Stimulated activated CD4-positive, alpha-beta T cell treated with anti-CD3 and anti-CD28 coated beads, TNF-alpha, amount 100 ng/mL, for 48 hours (primary cell): ENCODE results near the gene GABRB1.

Experiments used
- DNase-seq, 3 donors: peaks; one replicate each; pipeline ENCODE4 v3.0.0-alpha.2; 2020; ENCODE audit warnings: low read depth in 3 of 3

The GABRB1 gene

DNA sequence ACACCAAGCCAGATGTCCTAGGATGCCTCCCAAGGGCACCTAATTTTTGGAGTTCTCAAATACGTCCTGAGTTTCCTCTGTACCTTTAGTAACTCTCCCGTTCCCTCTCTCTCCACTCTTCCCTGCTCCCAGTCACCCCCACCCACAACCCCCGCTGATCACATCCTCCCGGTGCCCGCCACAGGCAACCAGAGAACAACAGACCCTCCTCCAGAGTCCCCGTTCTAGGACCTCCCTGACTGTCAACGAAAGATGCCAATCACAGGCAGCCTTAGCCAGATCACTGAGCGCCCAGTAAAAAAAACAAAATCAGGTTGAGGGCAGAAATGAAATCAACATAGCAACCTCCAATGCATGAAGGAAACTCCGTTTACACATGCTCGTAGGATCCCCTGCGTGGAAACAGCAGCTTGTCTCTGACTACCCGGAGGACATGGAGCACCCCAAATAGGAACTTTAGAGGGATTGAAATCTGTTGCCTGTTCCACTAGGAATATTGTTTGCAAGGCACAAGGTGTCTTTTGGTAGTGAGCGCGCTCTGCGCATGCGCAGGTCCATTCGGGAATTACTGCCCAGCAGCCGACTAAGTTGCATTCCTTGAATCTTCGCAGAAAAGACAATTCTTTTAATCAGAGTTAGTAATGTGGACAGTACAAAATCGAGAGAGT lies at the start of gene GABRB1:
Gene GABRB1 (plus strand): TSS at position 557 of the 668 bp plus-strand sequence.
- DNase-seq = no peak

- no peak for DNase-seq
Observed at GRCh38 chr4:46984781-46985180, 46.6 kb upstream of the GABRB1 start.

DNA sequence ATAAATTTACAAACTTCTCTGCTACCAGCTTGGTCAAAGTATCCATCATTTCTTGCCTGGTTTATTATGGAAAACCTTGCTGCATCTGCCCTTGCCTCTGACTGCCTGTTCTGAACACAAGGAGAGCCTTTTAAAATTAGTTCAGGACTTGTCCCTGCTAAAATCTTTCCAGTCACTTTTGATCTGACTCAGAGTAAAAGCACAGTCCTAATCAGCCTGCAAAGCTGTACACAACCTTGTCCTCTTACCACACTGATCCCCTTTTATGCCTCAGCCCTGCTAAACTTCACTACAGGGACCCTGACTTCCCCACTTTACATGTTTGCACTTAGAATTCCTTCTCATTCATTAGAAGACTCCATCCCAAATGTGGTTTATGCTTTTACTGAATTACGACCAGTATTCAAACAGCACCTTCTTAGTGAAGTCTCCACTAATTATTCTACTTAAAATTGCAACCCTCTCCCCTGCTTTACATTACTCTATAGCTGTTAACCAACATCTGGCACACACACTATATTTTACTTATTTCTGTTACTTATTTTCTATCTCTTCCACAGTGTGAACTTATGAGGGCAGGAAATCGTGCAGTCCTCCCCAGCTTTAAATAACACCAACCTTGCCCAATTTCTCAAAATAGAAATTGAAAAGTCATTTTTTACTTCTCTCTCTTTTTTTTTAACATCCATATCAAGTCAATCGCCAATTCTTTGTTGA lies 44.3 kb upstream of the GABRB1 start:
- no peak for DNase-seq

GRCh38 chr4:46992338-46992737 lies 39.0 kb upstream of the GABRB1 start:
- no peak for DNase-seq

DNA sequence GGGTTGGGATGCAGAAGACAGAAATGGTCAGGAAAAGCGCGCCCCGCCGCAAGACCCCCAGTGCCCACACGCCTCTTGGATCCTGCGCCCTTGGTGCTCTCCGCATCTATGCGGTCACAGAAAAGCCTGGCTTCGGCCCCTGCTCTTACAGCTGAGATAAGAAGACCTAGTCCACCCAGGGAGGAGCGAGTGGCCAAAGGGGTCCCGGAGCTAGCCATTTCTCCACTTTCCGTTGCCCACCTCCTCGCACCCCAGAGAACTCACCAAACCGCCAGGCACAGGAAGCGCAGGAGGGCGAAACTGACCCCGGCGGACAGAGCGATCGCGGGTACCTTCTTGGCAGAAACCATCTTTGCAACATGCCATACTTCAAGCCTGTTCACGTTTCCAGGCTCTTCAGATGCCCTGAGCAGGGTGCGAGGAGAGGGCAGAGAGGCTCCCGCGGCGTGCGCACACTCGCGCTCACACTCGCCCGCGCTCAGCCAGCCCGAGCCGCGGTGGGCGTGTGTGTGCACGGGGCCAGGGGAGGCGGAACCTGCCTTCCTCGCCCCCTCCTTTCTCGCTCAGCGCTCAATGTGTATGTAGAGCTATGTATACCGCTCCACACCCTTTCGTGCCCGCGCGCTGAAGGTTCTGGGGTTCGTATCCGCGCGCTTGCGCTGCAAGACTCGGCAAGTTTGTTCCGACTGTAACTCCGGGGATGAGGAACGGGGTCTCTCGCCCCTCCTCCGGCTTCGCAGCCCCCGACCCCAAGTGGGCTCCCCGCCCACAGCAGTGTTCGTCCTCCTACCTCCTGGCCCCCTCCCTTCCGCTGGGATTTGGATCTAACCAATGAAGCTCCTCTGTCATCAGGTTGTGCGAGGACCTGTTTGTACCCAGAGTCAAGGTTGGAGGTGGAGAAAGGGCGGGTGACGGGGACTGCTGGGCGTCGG lies 38.0 kb upstream of the GABRB1 start, which contains the start of gene GABRA4:
Gene GABRA4 (minus strand): TSS at position 507 of the 932 bp plus-strand sequence. CDS start 157 bp downstream, at position 350.
- no peak for DNase-seq

- DNase-seq = no peak
Observed at GRCh38 chr4:46994007-46994405, 37.4 kb upstream of the GABRB1 start.

GRCh38 chr4:46999566-46999965 lies 31.8 kb upstream of the GABRB1 start:
- DNase-seq = no peak

DNA sequence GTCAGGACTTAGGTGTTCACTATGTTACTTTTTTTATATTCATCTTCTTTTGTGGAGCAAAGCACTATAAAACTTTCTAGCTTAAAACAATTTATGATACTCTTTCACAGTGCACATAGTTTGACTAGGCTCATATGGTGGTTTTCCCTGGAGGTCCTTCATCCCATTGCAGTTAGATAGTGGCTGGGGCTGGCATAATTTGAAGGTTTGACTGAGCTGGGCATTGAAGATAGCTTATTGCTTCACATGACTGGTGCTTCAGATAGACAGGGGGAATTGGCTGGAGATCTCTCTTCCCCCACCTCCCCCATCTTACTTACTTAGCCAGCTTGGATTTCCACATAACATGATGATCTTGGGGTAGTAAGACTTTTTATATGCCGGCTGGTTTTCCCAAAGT lies 31.0 kb upstream of the GABRB1 start:
- DNase-seq = no peak

DNA sequence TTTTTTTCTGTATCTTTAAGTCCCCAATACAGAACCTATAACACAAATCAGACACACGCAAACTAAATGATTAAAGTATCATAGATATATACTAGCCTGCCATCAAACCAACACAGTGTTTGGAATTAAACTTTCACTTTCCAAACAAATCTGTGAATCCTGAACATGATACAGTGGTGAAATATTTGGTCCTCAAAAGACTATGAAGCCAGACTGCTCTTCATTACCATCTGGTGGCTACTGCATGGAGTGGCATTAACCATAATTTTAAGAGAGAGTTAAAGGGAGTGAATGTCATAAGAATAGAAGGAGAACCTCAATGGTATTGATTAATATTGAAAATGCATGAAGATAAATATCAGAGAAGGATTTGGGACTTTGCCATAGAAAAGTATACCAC lies 28.8 kb upstream of the GABRB1 start:
- DNase-seq = no peak

DNA sequence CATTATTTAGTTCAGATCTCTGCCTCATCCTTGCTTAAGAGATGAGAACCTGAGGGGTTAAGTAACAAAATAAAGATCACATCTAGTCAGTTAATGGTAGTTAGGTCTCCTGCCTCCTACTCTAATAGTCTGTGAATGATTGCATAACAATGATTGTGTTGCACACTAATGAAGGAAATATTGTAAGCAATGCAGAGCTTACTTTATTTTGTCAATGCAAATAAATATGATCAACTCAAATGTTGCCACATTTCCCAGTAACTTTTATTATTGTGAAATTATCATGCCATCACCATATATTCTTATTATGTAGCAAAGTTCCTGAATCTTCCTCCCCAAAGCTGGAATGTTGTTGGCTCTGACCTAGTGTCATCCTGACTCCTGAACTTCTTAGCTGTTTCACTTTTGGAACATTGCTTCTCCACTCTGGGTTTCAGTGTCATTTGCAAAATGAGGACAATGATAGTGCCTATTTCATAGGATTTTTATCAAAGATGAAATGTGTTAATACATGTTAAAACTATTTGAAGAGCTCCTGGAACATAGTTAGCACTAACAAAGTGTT lies 20.9 kb upstream of the GABRB1 start:
- DNase-seq = no peak

DNA sequence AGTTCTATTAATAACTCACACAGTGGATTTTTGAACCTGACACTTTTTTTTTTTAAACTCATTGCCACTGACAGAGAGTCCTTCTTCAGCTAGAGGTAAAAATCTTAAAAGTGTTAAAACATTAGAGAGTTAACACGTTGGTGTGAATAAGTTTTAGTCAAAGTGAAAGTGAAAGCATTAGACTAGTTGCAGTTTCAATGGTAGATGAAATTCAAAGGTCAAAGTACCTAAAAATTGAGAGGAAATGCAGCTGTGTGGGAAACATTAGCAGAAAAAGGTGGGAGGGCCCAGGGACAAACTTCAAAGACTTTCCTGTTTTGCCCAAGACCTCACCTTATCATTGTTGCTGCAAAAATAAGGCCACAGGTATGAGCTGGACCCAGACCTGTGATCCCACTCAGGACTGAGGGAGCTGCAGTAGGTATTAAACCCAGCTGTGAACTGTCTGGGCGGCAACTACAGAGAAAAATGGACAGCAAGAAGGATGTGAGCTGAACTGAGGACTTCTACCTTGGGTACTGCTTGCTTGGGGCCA lies 20.4 kb upstream of the GABRB1 start:
- DNase-seq = no peak

GRCh38 chr4:47012676-47013075 lies 18.7 kb upstream of the GABRB1 start:
- DNase-seq = no peak

- DNase-seq = no peak
Observed at GRCh38 chr4:47013373-47013772, 18.0 kb upstream of the GABRB1 start.

DNA sequence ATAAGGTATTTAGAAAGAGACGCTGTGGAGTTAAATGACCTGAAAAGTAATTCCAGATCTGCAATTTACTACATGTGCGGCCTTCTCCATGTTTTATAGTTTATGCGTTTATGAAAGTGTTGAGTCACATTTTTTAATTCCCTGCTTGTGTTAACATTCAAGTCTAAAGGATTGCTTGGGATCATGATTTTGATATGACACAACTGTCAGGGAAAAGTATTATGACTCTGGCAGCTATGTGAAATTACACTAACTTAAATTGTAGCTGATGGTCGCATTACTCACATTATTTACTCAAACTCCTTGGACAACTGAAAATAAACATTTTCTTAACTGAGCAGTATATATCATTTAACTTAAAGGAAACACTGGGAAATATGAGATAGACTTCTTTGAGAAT lies 14.3 kb upstream of the GABRB1 start:
- no peak for DNase-seq

DNA sequence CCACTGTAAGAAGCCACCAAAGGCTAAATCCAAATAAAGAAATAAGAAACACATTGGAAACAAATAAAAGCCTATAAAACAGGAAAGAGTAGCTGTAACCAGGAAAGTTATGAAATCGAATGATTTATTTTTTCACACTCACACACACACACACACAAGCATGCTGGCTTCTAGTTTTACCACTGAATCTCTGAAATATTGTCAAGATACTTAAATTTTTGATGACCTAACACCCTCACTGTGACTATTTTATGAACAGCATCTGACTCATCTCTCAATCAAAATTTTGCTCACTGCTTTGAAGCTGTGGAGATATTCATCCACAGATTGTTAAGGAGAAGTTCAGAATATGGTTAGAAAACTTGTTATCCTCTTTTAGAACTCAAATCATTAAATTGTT lies 13.9 kb upstream of the GABRB1 start:
- DNase-seq = no peak

- no peak for DNase-seq
Observed at GRCh38 chr4:47031751-47032404, 511 bp downstream of the GABRB1 start.

DNA sequence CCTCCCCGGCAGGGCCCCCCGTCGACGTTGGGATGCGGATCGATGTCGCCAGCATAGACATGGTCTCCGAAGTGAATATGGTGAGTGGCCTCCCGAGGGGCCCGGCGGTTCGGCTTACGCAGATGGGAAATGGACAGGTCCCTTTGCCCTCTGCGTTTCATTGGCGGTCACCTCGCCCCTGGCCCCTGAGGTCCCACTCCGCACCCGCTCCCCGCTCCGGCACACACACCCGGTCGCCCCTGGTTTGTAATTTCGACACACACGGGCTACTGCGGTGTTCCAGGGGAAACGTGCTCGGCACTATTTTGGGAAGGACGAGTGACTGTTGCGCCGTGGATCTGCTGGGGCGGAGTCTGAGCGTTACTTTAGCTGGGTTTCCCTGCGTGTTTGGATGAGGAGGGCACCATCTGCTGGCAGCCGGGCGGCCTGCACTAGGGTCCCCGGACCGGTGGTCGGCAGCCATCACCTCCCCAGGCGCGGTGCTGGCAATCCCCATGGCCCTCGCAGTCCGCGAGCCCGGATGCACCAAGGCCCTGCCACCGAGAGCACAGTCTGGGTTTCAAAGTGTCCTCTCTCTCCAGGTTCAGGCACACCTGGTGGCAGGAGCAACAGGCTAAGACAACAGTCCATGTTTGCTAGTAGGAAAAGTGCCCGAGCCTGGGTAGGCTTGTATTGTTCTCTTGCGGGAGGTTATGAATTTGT lies 1.2 kb downstream of the GABRB1 start:
- DNase-seq = peak in 2 of 3 donors; percentile 10 to 14

DNA sequence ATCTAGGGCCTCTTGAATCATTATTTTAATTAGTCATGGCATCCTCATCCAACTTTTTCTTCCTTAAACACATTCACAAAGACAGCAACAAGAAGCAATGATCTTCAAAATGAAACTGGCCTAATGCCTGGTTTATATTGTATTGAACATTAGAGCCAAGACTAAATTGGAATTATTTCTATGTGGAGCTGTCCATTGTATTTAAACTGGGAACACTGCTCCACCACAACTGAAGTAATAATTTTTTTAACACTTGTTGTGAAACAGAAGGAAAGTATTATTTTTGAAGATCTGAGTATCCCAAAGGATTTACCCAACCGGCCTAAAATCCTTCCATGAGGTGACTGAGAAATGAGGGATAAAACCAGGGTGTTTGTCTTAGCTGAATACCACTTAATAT lies 6.9 kb downstream of the GABRB1 start:
- no peak for DNase-seq

GRCh38 chr4:47040828-47041227 lies 9.5 kb downstream of the GABRB1 start:
- no peak for DNase-seq

GRCh38 chr4:47043821-47044220 lies 12.5 kb downstream of the GABRB1 start:
- DNase-seq = no peak

GRCh38 chr4:47045261-47045660 lies 13.9 kb downstream of the GABRB1 start:
- no peak for DNase-seq
